ENCODE data around the gene MPND. TPM values are rescaled to one million over a fixed set of nuclear protein-coding genes. Genes with fewer than 3 reads are reported as not detected.

Gene MPND
- total and polyA plus RNA-seq, 2 of the 13 experiments (the other 11 are each of a cell fraction or from before 2014, with no cell fraction given): 10.8 to 15.8 TPM

GRCh38 chr19:4374498-4375163 lies 31.3 kb downstream of the MPND start (continued):
- no peak for TF ChIP-seq RORA (CRISPR knock-in tag; IDR thresholded peaks at IDR 0.05)
- no peak for TF ChIP-seq PBX2 (CRISPR knock-in tag; IDR thresholded peaks at IDR 0.05)
- peak; percentile 58; the same call in 1 of the 2 replicates for TF ChIP-seq MIER3 (CRISPR knock-in tag; IDR thresholded peaks at IDR 0.05; ENCODE audit: borderline replicate concordance)
- 0 out of 2 replicates have a peak, but pooled peaks have one; percentile 38 for TF ChIP-seq ZSCAN31 (CRISPR knock-in tag; IDR thresholded peaks at IDR 0.05; ENCODE audit: low read depth)
- peak; percentile 92 for TF ChIP-seq ZBTB7A (CRISPR knock-in tag; IDR thresholded peaks at IDR 0.05)
- no peak for TF ChIP-seq HES4 (CRISPR knock-in tag; IDR thresholded peaks at IDR 0.05; ENCODE audit: borderline replicate concordance)
- TF ChIP-seq SALL2 (CRISPR knock-in tag; IDR thresholded peaks at IDR 0.05): no peak
- TF ChIP-seq ZNF639 (CRISPR knock-in tag; conservative IDR thresholded peaks at IDR 0.05): no peak; the same call in 1 of the 2 replicates
- TF ChIP-seq HOXA7 (CRISPR knock-in tag; IDR thresholded peaks at IDR 0.05): no peak
- peak; percentile 61; the same call in 1 of the 2 replicates for TF ChIP-seq HOXA5 (CRISPR knock-in tag; IDR thresholded peaks at IDR 0.05)
- no peak; the same call in 1 of the 2 replicates for TF ChIP-seq ZBTB20 (CRISPR knock-in tag; IDR thresholded peaks at IDR 0.05; ENCODE audit: borderline replicate concordance, low read depth)
- TF ChIP-seq ZMAT5 (CRISPR knock-in tag; IDR thresholded peaks at IDR 0.05; ENCODE audit: borderline replicate concordance, low read depth): 0 out of 2 replicates have a peak, but pooled peaks have one; percentile 67
- TF ChIP-seq ZBTB43 (CRISPR knock-in tag; conservative IDR thresholded peaks at IDR 0.05): peak; percentile 62; the same call in 1 of the 2 replicates
- 0 out of 2 replicates have a peak, but pooled peaks have one; percentile 74 for TF ChIP-seq ZNF776 (CRISPR knock-in tag; IDR thresholded peaks at IDR 0.05)
- no peak for TF ChIP-seq ZBTB1 (CRISPR knock-in tag; IDR thresholded peaks at IDR 0.05; ENCODE audit: borderline replicate concordance)
- TF ChIP-seq KMT2B (CRISPR knock-in tag; IDR thresholded peaks at IDR 0.05): peak; percentile 58; the same call in 1 of the 2 replicates
- 0 out of 2 replicates have a peak, but pooled peaks have one; percentile 25 for TF ChIP-seq ZNF230 (CRISPR knock-in tag; IDR thresholded peaks at IDR 0.05)
- TF ChIP-seq CEBPB (IDR thresholded peaks at IDR 0.05; ENCODE audit: borderline replicate concordance, low read depth, low read length): peak; percentile 29; the same call in 1 of the 2 replicates
- TF ChIP-seq ZBTB33 (CRISPR knock-in tag; IDR thresholded peaks at IDR 0.05): peak; percentile 88
- no peak for TF ChIP-seq PHF5A (CRISPR knock-in tag; IDR thresholded peaks at IDR 0.05; ENCODE audit: low read depth, unreplicated experiment)
- TF ChIP-seq KLF15 (CRISPR knock-in tag; IDR thresholded peaks at IDR 0.05; ENCODE audit: borderline replicate concordance): no peak
- TF ChIP-seq ZNF749 (CRISPR knock-in tag; IDR thresholded peaks at IDR 0.05; ENCODE audit: borderline replicate concordance): peak; percentile 86; the same call in 1 of the 2 replicates
- peak; percentile 90 for TF ChIP-seq KDM2A (CRISPR knock-in tag; IDR thresholded peaks at IDR 0.05; ENCODE audit: borderline replicate concordance, low read depth)
- TF ChIP-seq ZNF44 (CRISPR knock-in tag; IDR thresholded peaks at IDR 0.05): no peak

Measured in HepG2 (cell line).